ENCODE measurements around the gene H1-8. TPM values are rescaled to one million over a fixed set of nuclear protein-coding genes. Genes with fewer than 3 reads are reported as not detected.

The H1-8 gene, protein sequence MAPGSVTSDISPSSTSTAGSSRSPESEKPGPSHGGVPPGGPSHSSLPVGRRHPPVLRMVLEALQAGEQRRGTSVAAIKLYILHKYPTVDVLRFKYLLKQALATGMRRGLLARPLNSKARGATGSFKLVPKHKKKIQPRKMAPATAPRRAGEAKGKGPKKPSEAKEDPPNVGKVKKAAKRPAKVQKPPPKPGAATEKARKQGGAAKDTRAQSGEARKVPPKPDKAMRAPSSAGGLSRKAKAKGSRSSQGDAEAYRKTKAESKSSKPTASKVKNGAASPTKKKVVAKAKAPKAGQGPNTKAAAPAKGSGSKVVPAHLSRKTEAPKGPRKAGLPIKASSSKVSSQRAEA
- not detected in 2 replicates for total RNA-seq (ENCODE audit: low replicate concordance)

DNA sequence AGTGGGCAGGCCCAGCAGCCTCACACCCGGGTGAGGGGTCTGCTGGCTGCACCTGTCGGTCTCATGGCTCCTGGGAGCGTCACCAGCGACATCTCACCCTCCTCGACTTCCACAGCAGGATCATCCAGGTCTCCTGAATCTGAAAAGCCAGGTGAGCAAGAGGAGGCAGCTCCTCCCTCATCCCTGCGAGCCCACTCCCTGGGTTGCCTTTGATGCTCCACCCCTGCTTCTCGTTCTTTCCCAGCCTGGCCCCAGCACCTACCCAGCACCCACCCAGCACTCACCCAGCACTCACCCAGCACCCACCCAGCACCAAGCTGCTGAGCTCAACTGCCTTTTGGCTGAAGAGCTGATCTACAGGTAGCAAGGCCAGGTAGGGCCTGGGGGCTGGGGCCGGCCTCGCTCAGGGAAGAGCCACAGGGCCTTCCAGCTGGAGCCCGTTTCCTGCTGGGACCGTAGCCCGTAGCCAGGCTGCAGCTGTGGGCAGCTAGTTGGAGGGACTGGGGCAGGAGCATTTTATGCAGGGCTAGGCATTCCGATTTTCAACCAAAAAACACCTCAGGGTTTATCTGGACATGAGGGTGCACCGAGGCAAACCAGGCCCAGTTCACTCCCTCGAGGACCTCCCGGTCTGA, at the start of gene H1-8:
TSS of gene H1-8 (plus strand) at position 20 of the 635 bp plus-strand sequence. CDS start at position 64, 44 bp downstream.

DNA sequence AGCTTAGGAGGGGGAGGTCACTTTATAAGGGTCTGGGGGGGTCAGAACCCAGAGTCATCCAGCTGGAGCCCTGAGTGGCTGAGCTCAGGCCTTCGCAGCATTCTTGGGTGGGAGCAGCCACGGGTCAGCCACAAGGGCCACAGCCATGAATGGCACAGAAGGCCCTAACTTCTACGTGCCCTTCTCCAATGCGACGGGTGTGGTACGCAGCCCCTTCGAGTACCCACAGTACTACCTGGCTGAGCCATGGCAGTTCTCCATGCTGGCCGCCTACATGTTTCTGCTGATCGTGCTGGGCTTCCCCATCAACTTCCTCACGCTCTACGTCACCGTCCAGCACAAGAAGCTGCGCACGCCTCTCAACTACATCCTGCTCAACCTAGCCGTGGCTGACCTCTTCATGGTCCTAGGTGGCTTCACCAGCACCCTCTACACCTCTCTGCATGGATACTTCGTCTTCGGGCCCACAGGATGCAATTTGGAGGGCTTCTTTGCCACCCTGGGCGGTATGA, 14.3 kb upstream of the H1-8 start, which contains the start of gene RHO:
TSS of gene RHO (plus strand) at position 51 of the 512 bp plus-strand sequence. CDS start at position 146, 95 bp downstream.

Other genes with a start within 250 kb of the H1-8 start
- gene EFCAB12, start 114.5 kb upstream of the H1-8 start, total RNA-seq (ENCODE audit: low replicate concordance), result 0.08 TPM in 1 of 2 replicates, not detected in the other
- gene MBD4, start 103.2 kb upstream of the H1-8 start, total RNA-seq (ENCODE audit: low replicate concordance), result 23.4 and 30.7 TPM in 2 replicates
- gene IFT122, start 103.0 kb upstream of the H1-8 start, total RNA-seq (ENCODE audit: low replicate concordance), result 26.4 and 50.1 TPM in 2 replicates
- gene RHO, start 14.5 kb upstream of the H1-8 start, total RNA-seq (ENCODE audit: low replicate concordance), result not detected in 2 replicates
- gene PLXND1, start 63.5 kb downstream of the H1-8 start, total RNA-seq (ENCODE audit: low replicate concordance), result 127 and 139 TPM in 2 replicates

Data from smooth muscle cell of the coronary artery (primary cell).